GM12875 (cell line): ENCODE data around the gene DRG2.

Experiments used
- H3K4me3 ChIP-seq: one replicate; pipeline ENCODE4 v1.5.1; 2011; ENCODE audit warnings: low read depth, low read length, control low read depth
- CTCF ChIP-seq: IDR thresholded peaks from 2 replicates; pipeline ENCODE4 v1.5.1; 2011; ENCODE audit warnings: low read depth, mild to moderate bottlenecking, control low read depth, inconsistent platforms, low read length, moderate library complexity, borderline replicate concordance; ENCODE audit not compliant: insufficient read depth

DRG2 gene

GRCh38 chr17:18099516-18099915 lies 11.8 kb downstream of the DRG2 start:
- TF ChIP-seq CTCF, result no peak

GRCh38 chr17:18100616-18101015 lies 12.9 kb downstream of the DRG2 start:
- TF ChIP-seq CTCF, result no peak
- no peak overlapping the region for H3K4me3 ChIP-seq

More at GRCh38 chr17:18099516-18099915, 11.8 kb downstream of the DRG2 start:
- H3K4me3 ChIP-seq, result no peak overlapping the region

GRCh38 chr17:18101828-18102227 lies 14.1 kb downstream of the DRG2 start:
- TF ChIP-seq CTCF, result no peak

GRCh38 chr17:18102640-18103039 lies 14.9 kb downstream of the DRG2 start:
- no peak for TF ChIP-seq CTCF
- no peak overlapping the region for H3K4me3 ChIP-seq

More at GRCh38 chr17:18101828-18102227, 14.1 kb downstream of the DRG2 start:
- H3K4me3 ChIP-seq, result no peak overlapping the region

GRCh38 chr17:18105027-18105426 lies 17.3 kb downstream of the DRG2 start:
- no peak for TF ChIP-seq CTCF
- H3K4me3 ChIP-seq, result no peak overlapping the region

- TF ChIP-seq CTCF, result no peak
Observed at GRCh38 chr17:18105595-18105994, 17.8 kb downstream of the DRG2 start.

GRCh38 chr17:18106211-18106610 lies 18.5 kb downstream of the DRG2 start:
- TF ChIP-seq CTCF, result no peak
- no peak overlapping the region for H3K4me3 ChIP-seq

More at GRCh38 chr17:18105595-18105994, 17.8 kb downstream of the DRG2 start:
- H3K4me3 ChIP-seq, result no peak overlapping the region
